Measurements from ENCODE around the gene SLC5A5.

Gene SLC5A5

DNA sequence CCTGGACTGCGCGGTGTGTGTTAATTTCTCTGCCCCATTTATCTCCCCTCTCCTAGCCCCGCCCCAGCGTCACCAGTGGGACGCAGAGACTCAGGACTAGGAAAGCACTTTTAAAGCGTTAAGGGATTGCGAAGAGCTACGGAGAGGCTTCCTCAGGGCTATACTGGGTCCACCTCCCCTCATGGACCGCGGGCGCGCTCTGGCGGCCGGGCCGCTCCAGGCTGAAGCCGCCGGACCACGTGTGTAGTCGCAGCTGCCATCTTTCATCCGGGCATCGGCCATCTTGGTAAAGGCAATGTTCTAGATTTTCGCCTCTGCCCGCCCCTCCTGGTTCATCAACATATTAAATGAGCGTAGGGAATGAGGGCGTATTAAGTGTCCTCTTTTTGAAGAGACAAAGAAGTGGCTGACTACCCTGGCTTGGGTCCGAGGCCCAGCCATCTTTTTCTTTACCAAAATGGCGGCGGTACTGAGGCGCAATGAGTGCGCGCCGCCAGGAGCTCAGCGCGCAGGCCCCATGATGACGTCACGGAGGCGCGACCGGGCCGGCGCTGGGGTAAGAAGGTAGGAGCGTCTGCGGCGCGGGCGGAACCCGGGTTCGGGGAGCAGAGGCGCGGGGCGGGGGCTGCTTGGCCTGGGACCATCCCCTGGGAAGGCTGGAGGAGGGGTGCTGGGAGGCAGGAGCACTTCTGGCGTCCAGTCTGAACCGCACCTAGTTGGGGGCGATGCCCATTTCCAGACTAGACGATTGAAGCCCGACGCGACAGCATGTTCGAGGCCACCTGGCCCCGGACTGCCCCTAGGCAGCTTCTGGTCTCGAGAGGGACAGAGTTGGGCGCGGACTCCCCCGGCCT lies 61.0 kb downstream of the SLC5A5 start, which contains the start of gene CCDC124 (continued):
- TF ChIP-seq, protein P1, sequence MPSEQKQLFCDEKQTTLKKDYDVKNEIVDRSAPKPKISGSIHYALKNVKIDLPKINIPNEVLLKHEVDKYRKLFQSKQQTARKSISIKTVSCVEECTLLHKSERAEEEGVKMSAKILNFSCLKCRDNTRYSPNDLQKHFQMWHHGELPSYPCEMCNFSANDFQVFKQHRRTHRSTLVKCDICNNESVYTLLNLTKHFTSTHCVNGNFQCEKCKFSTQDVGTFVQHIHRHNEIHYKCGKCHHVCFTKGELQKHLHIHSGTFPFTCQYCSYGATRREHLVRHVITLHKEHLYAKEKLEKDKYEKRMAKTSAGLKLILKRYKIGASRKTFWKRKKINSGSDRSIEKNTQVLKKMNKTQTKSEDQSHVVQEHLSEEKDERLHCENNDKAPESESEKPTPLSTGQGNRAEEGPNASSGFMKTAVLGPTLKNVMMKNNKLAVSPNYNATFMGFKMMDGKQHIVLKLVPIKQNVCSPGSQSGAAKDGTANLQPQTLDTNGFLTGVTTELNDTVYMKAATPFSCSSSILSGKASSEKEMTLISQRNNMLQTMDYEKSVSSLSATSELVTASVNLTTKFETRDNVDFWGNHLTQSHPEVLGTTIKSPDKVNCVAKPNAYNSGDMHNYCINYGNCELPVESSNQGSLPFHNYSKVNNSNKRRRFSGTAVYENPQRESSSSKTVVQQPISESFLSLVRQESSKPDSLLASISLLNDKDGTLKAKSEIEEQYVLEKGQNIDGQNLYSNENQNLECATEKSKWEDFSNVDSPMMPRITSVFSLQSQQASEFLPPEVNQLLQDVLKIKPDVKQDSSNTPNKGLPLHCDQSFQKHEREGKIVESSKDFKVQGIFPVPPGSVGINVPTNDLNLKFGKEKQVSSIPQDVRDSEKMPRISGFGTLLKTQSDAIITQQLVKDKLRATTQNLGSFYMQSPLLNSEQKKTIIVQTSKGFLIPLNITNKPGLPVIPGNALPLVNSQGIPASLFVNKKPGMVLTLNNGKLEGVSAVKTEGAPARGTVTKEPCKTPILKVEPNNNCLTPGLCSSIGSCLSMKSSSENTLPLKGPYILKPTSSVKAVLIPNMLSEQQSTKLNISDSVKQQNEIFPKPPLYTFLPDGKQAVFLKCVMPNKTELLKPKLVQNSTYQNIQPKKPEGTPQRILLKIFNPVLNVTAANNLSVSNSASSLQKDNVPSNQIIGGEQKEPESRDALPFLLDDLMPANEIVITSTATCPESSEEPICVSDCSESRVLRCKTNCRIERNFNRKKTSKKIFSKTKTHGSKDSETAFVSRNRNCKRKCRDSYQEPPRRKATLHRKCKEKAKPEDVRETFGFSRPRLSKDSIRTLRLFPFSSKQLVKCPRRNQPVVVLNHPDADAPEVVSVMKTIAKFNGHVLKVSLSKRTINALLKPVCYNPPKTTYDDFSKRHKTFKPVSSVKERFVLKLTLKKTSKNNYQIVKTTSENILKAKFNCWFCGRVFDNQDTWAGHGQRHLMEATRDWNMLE (tag by site-specific recombination; conservative IDR thresholded peaks at IDR 0.05; ENCODE audit: low read depth) = peak; percentile 59
- peak; percentile 90 for TF ChIP-seq ZNF324 (tag by site-specific recombination; IDR thresholded peaks at IDR 0.05)
- no peak for TF ChIP-seq ZNF624 (tag by site-specific recombination; IDR thresholded peaks at IDR 0.05)
- TF ChIP-seq ZNF660 (tag by site-specific recombination; IDR thresholded peaks at IDR 0.05) = 0 out of 2 replicates have a peak, but pooled peaks have one; percentile 41
- peak; percentile 99 for TF ChIP-seq ATF2 (tag by site-specific recombination; IDR thresholded peaks at IDR 0.05; ENCODE audit: low read depth)
- TF ChIP-seq ZNF221 (tag by site-specific recombination; IDR thresholded peaks at IDR 0.05; ENCODE audit: borderline replicate concordance) = no peak
- no peak for TF ChIP-seq ZNF223 (tag by site-specific recombination; IDR thresholded peaks at IDR 0.05)
- no peak for TF ChIP-seq OVOL3 (tag by site-specific recombination; IDR thresholded peaks at IDR 0.05)
- TF ChIP-seq ZNF175 (tag by site-specific recombination; IDR thresholded peaks at IDR 0.05) = no peak
- TF ChIP-seq TRIM28 (IDR thresholded peaks at IDR 0.05; ENCODE audit: borderline replicate concordance, low read length) = peak; percentile 80; the same call in 1 of the 2 replicates
- TF ChIP-seq, protein P2, sequence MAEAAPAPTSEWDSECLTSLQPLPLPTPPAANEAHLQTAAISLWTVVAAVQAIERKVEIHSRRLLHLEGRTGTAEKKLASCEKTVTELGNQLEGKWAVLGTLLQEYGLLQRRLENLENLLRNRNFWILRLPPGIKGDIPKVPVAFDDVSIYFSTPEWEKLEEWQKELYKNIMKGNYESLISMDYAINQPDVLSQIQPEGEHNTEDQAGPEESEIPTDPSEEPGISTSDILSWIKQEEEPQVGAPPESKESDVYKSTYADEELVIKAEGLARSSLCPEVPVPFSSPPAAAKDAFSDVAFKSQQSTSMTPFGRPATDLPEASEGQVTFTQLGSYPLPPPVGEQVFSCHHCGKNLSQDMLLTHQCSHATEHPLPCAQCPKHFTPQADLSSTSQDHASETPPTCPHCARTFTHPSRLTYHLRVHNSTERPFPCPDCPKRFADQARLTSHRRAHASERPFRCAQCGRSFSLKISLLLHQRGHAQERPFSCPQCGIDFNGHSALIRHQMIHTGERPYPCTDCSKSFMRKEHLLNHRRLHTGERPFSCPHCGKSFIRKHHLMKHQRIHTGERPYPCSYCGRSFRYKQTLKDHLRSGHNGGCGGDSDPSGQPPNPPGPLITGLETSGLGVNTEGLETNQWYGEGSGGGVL (tag by site-specific recombination; IDR thresholded peaks at IDR 0.05) = no peak
- TF ChIP-seq ZNF629 (tag by site-specific recombination; IDR thresholded peaks at IDR 0.05) = peak; percentile 95
- peak; percentile 67; the same call in 1 of the 2 replicates for TF ChIP-seq ZNF558 (tag by site-specific recombination; IDR thresholded peaks at IDR 0.05)
- TF ChIP-seq, protein P3, sequence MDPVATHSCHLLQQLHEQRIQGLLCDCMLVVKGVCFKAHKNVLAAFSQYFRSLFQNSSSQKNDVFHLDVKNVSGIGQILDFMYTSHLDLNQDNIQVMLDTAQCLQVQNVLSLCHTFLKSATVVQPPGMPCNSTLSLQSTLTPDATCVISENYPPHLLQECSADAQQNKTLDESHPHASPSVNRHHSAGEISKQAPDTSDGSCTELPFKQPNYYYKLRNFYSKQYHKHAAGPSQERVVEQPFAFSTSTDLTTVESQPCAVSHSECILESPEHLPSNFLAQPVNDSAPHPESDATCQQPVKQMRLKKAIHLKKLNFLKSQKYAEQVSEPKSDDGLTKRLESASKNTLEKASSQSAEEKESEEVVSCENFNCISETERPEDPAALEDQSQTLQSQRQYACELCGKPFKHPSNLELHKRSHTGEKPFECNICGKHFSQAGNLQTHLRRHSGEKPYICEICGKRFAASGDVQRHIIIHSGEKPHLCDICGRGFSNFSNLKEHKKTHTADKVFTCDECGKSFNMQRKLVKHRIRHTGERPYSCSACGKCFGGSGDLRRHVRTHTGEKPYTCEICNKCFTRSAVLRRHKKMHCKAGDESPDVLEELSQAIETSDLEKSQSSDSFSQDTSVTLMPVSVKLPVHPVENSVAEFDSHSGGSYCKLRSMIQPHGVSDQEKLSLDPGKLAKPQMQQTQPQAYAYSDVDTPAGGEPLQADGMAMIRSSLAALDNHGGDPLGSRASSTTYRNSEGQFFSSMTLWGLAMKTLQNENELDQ (tag by site-specific recombination; IDR thresholded peaks at IDR 0.05; ENCODE audit: low read depth) = no peak
- peak; percentile 80; the same call in 1 of the 2 replicates for TF ChIP-seq ZNF501 (tag by site-specific recombination; IDR thresholded peaks at IDR 0.05)
- peak; percentile 77 for TF ChIP-seq ZFHX2 (tag by site-specific recombination; conservative IDR thresholded peaks at IDR 0.05)
- TF ChIP-seq OSR2 (tag by site-specific recombination; IDR thresholded peaks at IDR 0.05) = 0 out of 2 replicates have a peak, but pooled peaks have one; percentile 6
- no peak for TF ChIP-seq ZNF174 (tag by site-specific recombination; IDR thresholded peaks at IDR 0.05)
- no peak for TF ChIP-seq ZNF140 (tag by site-specific recombination; IDR thresholded peaks at IDR 0.05)
- TF ChIP-seq ZXDB (tag by site-specific recombination; IDR thresholded peaks at IDR 0.05) = peak; percentile 96
- TF ChIP-seq ZNF585B (tag by site-specific recombination; IDR thresholded peaks at IDR 0.05) = no peak
- TF ChIP-seq ZBTB17 (tag by site-specific recombination; IDR thresholded peaks at IDR 0.05) = peak; percentile 98
- peak; percentile 58 for TF ChIP-seq ZBTB11 (tag by site-specific recombination; conservative IDR thresholded peaks at IDR 0.05; ENCODE audit: low read depth)
- no peak for TF ChIP-seq ZNF292 (tag by site-specific recombination; IDR thresholded peaks at IDR 0.05; ENCODE audit: borderline replicate concordance, low read depth)
- TF ChIP-seq ZNF670 (tag by site-specific recombination; IDR thresholded peaks at IDR 0.05; ENCODE audit: low read depth) = no peak
